HG02678 (cell line): Measurements from ENCODE around the gene MKLN1.
"Not testable (repeated sequence)": the region's sequence is repeated elsewhere in the genome, so short reads cannot be mapped to it uniquely, and the experiment has no call there.

Experiments used
- ATAC-seq: cut with Tn5 transposase; IDR thresholded peaks from one replicate; pipeline ENCODE4 v1.9.1; 2021; ENCODE audit warnings: mild to moderate bottlenecking, moderate library complexity; ENCODE audit not compliant: unreplicated experiment

Gene MKLN1

DNA sequence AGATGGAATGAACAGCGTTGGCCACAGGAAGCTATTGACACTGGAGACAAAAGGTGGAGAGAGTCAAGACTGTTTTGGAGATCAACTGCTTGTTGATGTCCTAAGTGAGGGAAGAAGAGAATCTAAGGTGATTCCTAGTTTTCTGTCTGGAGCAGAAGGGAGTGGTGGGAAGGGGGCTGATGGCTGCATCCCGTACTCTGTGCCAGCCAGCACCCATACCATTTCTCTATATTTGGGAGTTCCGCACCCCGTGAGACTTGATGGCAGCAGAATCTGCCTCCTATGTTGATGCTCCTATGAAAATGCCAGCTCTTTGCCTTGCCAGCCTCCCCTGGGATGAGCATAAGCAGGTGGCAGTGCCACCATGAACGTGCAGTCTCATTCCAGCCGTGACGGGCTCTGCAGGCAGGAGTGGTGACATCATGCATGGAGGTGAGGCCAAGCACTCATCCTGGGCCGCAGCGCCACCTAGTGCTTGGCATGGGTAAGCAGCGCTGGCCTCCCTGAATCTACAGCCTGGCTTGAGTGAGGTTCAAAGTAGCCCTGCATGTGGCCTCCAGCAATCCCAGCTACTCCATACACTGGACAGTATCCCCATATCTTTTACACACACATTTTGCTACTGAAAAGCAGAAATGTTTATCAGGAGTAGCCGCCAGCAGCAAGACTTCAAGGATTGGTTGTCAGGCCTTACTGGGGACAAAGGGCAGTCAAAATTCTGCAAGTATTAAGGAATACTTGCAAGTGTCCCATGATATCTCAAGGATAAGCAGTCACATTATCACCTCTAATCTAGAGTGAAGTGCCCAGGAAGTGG, 185.8 kb downstream of the MKLN1 start:
- ATAC-seq, result peak; percentile 94

- not testable (repeated sequence) for ATAC-seq
Measured at GRCh38 chr7:131515471-131515870, 187.8 kb downstream of the MKLN1 start.

GRCh38 chr7:131517218-131517923, 189.7 kb downstream of the MKLN1 start:
- ATAC-seq, result no peak

DNA sequence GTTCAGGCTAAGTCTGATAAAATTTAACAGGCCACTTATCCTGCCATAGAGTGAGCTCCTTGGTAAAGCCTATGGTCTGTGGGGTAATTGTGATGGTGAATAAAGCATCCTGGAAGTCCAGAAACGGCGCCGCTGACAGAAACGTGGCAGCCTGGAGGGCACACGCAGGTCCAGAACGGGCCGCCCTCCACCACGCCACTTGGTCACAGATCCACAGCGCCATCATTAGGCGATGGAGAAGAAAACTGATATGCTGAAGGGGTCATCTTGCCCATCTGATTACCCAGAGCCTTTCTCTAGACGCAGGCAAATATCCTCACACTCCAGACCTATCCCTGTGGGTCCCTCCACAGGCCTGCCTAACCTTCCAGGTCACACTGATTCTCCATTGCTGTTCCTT, 190.9 kb downstream of the MKLN1 start:
- ATAC-seq, result no peak

- ATAC-seq, result no peak
Measured at GRCh38 chr7:131521651-131522163, 194.0 kb downstream of the MKLN1 start.

- peak; percentile 49 for ATAC-seq
Measured at GRCh38 chr7:131522325-131522930, 194.8 kb downstream of the MKLN1 start.

GRCh38 chr7:131524115-131524514, 196.4 kb downstream of the MKLN1 start:
- ATAC-seq, result no peak

GRCh38 chr7:131524703-131525102, 197.0 kb downstream of the MKLN1 start:
- ATAC-seq, result no peak

DNA sequence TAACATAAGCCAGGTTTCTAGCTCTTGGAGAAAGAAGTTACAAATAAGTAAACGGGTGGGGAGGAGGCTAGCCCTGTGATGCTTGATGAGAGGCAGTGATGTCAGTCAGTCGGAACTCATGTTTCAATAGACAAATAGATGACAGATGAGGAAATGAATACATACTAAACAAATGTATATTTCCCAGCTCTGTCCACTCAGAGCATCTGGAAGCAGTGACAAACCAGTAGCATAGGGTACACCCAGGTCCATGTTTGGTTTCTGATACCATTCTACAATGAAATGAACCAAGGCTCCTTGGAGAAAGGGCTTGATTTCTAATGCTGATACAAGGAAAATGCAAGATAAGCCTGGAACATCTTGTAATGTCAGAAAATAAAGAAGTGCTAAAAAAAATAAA, 198.1 kb downstream of the MKLN1 start:
- no peak for ATAC-seq

- ATAC-seq, result peak; percentile 65
Measured at GRCh38 chr7:131527456-131527855, 199.8 kb downstream of the MKLN1 start.

DNA sequence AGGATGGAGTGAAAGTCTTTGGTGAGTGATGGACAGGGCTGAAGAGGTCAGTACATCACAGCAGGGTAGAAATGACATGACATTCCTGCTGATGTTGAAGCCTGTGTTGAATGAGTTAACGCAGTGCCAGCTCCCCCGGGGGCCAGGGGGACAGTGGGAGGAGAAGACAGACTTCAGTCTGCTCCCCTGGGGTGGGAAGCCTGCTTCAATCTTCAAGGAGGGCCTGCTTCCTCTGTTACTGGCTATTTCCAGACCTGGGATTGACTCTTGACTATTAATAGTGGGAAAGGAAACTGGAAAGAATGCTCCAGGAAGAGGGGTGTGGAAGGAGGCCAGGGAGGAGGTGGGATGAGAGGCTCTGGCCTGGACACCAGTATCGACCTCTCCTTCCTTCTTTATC, 201.5 kb downstream of the MKLN1 start:
- ATAC-seq, result no peak

GRCh38 chr7:131529617-131530016, 201.9 kb downstream of the MKLN1 start:
- ATAC-seq, result no peak

DNA sequence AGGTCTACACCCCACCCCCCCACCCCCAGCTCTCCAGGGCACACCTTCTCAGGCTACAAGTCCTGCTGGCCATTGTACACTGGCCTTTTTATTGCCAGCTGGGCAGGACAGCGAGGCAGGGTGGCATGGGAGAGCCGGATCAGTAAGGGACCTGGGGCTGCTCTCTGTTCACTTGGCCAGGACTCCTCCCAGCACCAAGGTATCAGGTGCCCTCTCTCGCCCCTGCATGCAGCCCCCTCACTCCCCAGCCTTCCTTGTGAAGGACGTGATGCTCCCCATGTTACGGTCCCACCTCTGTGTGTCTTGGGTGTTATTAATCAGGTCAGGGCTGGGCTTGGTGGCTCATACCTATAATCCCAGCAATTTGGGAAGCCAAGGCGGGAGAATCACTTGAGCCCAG, 202.5 kb downstream of the MKLN1 start:
- ATAC-seq, result no peak

- no peak for ATAC-seq
Measured at GRCh38 chr7:131532570-131533091, 205.0 kb downstream of the MKLN1 start.

DNA sequence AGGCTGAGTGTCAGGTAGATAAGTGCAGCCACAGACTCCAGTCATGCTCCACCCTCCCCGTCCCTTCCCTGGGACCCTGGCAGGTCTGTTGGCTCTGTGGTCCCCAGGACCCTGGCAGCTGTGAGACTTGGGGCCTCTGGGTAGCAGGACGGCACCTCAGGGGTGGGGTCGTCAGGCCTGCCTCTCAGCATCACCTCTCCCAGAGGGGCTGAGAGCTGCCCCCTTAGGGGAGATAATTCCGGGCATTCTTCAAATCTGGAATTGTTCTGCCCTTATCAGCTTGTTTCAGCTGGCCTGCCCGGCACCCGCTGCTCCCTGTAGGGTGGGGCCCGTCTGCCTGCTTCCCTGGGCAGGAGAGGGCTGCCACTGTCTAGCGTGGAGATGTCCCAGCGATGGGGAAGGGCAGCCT, 205.5 kb downstream of the MKLN1 start:
- ATAC-seq, result no peak

DNA sequence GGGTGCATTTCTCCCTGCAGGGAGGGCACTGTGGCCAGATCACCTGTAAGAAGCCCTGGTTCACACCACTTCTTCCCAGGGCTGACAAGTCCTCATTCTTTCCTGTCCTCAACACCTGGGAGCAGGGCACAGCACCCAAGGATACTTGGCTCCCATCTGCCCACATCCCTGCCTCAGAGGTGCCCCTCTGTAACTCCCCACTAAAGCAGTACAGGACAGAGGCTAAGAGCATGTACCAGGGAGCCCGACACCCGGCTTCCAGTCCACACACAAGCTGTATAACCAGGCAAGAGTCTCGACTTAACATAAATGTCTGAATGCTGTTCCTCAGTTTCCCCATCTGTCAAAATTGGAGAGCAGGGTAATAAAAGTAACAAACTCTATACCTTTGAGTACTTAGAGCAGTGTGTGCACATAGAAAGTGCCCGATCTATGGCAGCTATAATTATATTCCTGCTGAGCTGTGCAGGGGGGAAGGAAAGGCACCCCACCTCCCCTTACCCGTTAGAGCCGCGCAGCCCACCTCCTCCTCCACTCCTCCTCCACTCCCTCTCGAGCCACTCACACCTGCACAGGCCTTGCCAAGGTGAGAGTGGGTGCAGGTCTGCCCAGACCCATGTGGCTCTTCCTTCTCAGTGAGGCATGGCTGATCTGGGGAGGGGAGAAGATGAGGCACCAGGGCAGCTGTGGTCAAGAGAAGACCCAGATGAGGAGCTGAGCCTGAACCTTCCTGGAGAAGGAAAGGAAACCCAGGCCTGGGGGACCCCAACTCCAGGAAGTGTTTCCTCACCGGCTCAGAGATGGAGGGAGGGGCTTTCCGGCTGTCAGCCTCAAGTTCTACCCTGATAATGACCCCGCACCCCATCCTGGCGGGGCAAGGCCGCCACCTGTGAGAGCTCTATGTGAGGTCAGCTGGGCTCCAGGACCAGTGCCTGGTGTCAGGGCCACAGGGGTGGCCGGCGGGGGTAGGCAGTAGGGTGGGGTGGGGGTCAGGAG, 206.2 kb downstream of the MKLN1 start:
- ATAC-seq, result no peak

DNA sequence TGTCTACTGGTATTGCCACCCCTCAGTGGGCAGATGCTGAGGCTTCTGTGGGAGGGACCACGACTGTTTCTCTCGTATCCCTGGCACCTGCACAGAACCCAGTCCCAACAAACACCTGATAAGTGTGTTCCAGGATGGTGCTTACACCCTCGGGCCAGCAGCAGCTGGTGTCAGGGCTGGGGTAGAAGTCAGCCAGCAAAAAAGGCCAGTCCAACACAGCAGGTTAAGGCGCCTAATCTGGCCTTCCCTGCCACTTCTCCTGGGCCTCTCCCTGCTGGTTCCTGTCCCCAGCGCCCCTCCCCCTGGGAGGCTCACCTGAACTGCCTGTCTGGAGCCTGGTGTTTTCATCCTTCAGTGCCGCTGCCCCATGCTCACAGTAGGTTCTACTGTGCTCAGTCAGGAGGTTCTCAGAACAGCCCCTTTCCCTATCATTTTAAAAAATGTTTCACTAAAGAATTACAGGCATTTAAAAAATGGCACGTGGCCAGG, 208.7 kb downstream of the MKLN1 start:
- ATAC-seq, result no peak

DNA sequence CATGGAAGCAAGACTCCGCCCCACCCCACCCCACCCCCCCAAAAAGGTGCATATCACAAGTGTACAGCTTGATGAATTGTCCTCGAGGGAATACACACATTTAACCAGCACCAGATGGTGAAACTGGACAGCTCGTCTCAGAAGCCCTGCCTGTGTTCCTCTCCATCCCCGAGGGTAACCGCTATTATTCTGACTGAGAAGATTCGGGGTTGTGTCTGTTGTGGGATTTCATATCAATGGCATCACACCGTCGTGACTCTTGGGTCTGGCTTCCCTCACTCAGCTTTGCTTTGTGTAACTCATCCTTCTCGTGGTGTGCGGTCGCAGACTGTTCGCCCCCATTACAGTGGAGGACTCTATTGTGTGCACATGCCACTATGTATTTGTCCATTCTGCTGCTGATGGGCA, 209.9 kb downstream of the MKLN1 start:
- ATAC-seq, result no peak

DNA sequence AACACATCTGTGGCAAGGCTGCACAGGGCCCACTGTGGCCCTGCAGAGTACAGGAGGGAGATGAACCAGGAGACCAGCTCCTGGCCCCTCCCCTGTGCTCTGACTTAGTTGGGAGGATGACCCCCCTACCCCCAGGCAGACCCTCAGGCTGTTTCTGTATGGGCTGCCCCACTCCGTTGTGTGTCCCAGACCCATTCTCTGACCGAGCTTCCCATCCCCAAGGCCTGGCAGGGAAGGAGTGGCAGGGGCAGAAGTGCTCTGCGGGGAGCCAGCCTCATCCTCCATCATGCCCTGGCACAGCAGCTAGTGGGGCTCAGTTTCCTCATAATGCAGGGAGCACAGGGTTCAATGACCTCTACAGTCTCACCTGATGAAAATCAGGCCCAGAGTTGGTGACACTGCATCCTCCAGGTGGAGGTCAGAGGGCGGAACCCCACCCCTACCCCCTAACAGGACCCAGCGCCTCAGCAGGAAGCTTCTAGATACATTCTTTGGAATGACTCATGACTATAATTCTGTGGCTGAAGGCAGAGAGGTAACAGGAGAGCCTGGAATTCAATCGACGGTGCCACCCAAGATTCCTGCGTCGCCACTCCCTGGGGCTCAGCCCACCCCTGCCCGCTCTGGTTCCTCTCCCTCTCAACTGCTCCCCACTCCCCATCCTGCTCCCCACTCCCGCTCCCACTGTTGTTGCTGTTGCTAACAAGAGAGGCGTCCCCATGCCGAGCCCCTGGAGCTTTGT, 210.6 kb downstream of the MKLN1 start:
- no peak for ATAC-seq
